ENCODE measurements around the gene SIK3.
"Not testable (repeated sequence)": the region's sequence is repeated elsewhere in the genome, so short reads cannot be mapped to it uniquely, and the experiment has no call there.

SIK3 gene

DNA sequence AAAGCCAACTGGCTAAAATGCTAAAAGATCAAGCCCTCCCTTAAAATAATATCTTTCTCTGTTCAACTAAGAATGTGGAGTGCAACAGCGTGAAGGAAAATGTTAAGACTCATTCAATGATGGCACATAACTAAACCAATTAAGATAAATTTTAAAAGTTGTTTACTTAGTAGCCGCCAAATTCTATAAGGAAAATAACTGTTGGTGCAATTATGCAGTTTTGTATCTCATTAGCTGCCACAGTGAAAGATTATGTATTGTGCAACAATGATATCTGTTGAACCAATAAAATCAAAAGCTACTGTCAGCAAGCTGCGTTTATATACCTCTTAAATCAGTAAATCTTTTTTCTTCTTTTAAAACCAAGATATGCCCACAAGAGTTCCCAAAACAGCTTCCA is 55.5 kb downstream of the SIK3 start:
- no peak for DNase-seq

DNA sequence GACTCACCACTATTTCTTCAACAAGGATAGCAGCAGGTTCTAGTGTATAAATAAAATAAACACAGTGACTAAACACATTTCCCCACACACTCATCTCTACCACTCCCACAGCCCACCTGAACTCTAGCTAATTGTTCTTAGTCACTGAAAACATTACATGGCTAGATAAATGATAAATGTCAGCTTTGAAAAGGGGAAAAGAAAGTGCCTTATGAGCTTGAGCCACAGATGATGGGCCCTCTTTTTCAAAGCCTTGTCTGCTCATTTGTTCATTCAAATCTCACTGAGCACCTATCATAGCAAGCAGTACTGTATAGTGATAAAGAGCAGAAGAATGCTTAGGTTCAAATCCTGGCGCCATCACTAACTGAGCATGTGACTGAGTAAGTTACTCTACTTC is 58.3 kb downstream of the SIK3 start:
- DNase-seq, result no peak

DNA sequence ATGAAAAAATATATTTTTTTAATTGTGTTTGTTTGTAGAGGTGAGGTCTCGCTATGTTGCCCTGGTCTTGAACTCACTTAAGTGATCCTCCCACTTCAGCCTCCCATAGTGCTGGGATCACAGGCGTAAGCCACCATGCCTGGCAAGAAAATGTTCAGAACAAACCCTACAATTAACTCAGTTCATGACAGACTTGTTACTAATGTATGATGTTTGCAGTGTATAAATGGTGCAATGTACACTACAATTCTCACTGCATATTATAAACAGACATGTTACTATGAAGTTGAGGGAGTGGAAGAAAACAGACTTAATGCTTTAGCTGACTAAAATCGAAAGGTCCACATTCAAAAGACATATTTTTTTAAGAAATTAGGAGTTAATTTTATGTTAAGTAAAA is 59.0 kb downstream of the SIK3 start:
- DNase-seq, result no peak

DNA sequence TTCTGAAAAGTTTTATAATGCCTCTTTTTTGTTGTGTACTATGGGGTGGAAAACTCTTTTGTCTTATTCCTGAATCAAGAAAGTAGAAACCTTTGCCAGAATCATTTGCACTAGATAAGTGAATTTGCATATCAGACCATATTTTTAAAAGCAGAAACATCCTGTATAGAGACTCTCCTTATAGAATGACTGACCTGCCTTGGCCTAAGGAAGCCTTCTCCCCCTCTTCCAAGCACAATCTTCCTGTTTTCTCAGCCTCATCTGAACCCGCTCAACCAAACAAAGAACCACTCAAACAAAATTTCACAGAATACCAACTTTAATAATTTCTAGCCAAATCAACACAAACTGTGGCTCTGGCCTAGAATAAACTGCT is 60.3 kb downstream of the SIK3 start:
- no peak for DNase-seq

DNA sequence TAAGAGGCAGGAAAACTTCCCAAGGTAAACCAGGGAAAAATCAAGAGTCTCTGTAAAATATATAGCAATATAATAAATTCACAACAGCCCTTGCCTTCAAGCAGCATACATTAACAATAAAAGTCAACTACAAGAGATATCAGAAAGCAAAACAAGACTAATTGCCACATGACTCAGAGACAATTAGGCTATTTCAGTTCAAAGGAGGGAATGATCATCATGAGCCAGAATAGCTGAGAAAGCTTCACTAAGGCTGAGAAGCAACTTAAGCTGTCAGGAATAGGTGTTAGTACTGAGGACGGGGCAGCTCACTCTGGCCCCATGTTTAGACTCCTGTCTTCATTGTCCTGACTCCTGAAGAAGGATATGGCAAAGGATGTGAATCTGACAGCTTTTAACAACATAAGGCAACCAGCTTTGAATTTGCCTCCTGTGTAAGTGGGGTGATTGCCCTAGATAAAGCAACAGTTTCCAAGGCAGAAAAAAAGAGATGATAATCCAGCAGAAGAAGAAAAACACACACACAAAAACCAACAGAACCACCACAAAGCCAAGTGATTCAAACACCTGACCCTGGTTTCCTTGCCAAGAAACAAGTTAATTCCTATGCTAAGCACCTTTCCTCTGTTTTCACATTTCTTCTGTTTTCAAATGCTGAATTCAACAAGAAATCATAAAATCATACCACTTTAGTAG is 60.8 kb downstream of the SIK3 start:
- peak; percentile 28 for DNase-seq

DNA sequence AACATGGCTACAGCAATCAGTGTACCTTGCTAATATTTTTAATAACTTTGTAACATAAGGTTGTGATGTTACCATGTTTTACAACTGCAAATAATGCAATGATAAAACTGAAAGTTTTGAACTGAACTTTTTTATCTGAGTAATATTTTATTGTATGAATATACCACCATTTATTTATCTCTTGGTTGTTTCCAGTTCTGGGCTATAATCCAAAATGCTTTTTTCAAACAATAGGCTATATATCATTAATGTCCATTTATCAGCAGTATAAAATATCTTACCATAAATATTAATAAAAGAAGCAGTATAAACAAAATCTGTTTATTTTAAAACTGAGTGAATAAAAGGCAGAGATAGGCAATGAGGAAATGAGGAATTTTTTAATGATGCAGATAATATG is 63.3 kb downstream of the SIK3 start:
- DNase-seq, result no peak

DNA sequence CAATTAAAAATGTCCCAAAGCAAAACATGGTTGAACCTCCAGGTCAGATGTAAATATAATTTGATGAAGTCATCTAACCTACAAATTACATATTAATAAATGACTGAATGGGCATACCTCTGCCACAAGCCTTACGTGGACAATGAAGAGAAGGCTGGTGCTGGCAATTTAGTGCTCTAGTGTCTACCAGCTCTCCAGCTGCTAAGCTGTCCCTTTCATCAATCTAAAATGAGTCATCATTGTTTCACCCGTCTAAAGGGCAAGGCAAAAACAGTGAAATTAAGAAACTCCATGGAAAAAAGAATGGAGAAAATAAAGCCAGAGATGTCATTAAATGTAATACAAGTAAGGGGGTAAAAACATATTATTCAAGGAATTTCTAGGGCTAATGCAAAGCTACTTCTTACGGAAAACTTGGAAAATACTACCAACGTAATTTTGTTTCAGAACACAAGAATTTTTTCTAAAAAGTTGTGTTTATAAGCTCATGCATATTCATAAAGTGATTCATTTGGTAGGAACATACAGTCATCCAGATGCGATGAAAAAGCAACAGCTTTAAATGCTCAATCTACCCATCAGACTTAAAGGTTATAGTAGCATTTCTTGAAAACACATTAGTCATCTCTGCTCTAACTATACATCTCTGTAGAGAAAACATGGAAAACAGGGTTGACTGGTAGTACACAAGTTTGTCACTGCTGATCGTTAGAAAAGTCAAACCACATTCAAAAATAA is 71.5 kb downstream of the SIK3 start:
- DNase-seq, result no peak

DNA sequence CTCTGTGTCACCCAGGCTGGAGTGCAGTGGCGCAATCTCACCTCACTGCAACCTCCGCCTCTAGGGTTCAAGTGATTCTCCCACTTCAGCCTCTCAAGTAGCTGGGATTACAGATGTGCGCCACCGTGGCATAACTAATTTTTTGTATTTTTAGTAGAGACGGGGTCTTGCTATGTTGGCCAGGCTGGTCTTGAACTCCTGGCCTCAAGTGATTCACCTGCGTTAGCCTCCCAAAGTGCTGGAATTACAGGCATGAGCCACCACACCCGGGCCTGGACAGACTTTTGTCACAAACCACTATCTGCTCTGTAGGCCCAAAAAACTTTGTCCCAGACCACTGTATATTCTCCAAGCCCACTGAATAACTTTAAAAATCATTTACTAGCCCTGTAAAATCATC is 74.5 kb downstream of the SIK3 start:
- not testable (repeated sequence) for DNase-seq

DNA sequence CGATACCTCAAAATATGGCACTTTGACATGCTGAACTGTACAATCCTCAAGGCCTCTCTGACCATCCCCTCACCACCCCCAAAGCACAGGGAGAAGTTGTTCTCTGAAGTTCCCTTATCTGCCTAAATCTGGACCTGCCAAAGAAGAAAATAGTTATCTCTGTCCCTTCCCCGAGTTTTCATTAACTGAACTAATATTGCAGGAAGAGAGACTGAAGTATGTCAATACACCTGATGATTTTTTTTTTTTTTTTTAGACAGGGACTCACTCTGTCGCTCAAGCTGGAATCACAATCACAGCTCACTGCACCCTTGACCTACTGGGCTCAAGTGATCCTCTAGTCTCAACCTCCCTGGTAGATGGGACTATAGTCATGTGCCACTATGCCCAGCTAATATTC is 75.0 kb downstream of the SIK3 start:
- DNase-seq, result no peak

DNA sequence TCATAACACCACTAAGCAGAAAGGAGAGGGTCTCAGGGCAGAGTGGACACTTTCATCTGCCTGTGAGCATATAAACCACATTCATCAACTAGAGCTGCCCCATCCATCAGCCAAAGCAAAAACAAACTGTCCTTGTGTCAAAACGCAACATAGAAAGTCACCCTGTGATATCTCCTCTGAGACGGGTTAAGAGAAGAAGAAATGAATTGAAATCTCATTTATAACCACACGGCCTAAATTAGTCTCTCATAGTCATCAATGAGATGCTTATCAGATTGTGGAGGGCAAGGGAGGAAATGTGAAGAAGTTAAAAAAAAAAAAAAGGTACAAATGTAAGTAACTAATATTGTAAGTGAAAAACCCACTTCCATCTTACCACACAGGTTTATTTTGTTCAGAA is 75.7 kb downstream of the SIK3 start:
- peak; percentile 62 for DNase-seq

DNA sequence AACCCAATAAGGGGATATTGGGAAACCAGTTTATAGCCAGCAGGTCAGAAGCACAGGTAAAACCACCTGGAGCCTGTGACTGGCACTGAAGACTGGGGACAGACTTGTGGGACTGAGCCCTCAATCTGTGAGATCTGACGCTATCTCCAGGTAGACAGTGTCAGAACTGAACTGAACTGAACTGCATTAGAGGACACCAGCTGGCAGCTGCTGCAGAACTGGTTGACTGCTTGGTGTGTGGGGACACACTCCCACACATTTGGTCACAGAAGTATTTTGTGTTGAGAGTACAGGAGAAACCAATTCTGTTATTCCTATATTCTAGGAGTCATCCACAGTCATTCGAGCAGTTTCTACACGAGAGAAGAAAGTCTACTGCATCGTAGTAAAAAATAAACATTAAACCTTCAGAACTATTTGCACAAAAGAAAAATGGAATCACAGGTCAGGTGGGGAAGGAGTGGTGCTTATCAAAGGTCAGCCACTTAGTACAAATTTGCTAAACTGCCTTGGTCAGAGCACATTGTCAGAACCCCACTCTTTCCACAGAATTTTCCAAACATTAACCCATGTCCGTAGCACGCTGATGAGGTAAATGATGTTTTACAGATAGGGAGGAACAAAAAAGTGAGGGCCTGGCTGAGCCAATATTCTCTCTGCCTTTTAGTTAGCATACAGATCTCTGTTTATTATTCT is 77.2 kb downstream of the SIK3 start:
- no peak for DNase-seq

DNA sequence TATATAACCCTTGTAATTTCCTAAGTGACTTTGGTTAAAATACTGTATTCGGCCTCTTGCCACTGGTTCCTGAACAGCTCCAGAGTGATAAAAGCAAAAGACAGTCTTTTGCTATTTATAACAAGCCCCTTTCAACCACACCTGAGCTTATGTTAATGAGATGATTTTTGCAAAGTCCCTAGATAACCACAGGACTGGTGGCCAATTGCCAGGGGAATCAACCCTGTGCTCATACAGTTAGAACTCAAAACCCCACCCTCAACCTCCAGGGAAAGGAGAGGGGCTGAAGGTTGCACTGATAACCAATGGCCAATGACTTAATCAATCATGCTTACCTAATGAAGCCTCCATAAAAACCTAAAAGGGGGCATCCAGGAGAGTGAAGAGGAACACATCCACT is 77.9 kb downstream of the SIK3 start:
- DNase-seq, result no peak

DNA sequence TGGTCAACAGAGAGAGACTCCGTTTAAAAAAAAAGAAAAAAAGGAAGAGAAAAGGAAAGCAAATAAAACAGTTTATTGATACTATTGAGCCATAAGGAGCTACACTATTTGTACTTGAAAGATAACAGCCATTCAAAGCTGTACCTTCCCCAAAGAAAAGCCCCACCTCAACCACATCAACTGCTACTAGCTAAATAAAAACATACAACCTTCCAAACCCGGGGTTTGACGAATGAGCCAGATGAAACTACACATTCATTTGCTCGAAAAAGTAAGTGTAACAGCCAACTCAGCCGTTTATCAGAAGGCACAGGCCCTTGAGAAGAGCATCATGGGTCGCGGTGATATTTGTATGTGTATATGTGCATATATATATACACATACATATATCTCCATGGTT is 78.4 kb downstream of the SIK3 start:
- DNase-seq, result no peak

DNA sequence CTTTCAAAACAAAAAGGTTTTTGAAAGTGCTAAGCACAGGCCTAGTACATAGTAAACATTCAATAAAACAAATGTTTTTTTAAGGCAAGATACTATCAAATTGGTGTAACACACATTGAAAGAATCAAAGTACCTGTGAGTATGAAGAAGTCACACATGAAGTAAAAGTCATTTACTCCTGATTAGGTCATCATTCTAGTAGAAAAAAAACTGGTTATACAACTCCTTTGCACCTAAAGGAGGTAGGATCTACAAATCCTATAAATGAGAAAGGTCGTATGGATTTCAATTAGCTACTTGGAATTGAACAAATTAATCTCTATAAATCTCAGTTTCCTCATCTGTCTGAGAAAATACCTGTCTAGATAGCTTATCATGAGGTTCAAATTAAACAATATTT is 80.8 kb downstream of the SIK3 start:
- DNase-seq, result no peak

DNA sequence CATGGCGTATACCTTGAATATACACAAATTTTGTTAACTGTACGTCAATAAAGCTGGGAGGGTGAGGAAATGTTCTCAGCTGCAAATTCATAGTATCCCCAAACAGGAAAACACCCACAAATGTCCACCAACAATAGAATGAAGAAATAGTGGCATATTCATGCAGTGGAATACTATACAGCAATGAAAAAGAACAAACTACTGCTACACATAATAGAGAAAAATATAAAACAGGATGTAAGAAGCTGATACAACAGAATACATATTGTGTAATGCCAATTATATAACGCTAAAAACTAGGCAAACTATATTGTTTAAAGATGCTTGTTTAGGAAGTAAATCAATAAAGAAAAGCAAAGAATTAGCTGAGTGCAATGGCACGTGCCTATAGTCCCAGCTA is 81.5 kb downstream of the SIK3 start:
- no peak for DNase-seq

DNA sequence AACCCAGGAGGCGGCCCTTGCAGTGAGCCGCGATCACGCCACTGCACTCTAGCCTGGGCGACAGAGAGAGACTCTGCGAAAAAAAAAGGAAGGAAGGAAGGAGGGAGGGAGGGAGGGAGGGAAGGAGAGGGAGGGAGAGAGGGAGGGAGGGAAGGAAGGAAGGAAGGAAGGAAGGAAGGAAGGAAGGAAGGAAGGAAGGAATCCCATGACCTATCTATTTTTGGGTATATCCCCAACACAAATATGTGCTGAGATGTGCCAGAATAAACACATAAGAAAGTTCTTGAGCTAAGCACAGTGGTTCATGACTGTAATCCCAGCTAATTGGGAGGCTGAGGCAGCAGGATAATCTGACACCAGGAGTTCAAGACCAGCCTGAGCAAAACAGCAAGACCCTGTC is 82.0 kb downstream of the SIK3 start:
- DNase-seq, result no peak

DNA sequence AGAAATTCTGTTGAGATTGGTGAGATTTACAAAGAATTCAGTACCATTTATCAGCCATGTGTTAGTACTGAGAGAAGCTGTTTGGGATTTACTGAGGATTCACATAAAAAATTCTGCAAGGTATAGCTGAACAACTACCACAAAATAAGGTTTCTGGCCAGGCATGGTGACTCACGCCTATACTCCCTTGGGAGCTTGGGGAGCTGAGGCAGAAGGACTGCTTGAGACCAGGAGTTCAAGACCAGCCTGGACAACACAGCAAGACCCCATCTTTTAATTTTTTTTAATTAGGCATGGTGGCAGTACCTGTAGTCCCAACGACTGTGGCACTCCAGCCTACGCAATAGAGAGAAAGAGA is 86.7 kb downstream of the SIK3 start:
- no peak for DNase-seq

DNA sequence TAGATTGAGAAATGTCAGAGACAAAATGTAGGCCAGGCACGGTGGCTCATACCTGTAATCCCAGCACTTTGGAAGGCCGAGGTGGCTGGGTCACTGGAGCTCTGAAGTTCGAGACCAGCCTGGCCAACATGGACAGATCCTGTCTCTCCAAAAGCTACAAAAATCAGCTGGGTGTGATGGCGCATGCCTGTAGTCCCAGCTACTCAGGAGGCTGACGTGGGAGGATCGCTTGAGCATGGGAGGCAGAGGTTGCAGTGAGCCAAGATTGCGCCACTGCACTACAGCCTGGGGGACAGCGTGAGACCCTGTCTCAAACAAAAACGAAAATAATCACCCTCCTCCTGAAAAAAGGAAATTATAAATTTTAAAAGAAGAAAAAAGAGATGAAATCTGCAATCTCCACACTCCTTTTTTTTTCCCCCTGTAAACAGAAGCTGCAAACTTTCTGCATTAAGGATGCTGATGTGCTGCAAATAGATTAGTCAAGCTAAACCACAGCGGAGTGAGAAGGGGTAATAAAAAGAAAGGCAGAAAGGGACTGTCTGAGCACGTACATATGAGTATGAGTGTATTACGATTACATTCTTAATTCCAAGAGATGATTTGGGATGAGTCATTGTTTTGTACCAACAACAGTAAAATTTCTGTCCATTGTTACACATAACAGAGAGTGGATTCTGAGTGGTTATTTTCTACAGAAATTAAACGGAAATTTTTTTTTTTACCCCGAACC is 87.3 kb downstream of the SIK3 start:
- no peak for DNase-seq

DNA sequence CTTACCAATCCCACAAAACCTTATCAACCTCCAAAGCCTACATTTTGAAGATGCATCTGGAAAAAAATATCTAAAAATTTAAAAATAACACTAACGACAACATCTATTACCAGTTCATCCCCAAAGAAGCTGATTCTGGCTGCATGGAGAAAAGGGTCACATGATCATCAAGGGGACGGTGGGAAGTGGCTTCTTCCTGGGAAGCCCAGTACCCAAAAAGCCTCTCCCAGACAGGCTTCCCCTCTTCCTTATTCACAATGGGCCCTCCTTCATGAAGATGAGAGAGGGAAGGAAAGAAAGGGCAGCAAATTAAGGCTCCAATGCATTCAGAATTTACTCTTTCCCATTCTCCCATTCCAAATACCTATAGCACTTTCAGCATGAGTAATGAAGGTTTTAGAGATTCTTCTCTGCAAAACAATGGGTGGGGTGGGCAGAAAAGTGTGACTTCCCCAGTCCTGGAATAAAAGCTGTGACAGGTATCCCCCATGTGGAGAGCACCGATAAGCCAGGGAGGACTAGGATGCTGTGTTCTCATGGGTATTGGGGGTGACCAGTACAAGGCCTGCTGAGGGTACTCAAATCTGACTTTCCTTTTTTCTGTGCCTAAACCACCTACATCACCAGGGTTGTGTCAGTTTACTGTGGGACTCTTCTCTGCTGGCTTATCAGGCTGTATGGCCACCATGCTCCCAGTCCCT is 88.2 kb downstream of the SIK3 start:
- DNase-seq, result no peak

DNA sequence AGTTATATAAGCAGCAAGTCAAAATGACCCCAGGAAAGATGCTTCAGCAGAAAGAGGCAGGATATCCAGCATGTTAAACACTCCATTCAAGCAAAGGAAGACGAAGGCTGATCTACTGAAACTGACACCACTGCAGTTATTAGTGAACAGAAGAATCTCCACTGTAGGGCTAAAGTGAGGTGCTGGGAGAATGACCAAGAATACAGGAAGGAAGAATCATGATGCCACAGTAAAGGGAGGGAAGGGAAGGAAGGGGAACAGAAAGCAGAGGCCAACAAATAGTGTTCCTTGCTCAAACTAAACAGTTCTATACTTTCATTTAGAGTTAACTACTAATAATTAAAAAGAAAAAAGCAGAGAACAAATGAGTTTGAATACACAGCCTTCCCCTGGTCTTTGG is 92.5 kb downstream of the SIK3 start:
- DNase-seq, result no peak

DNA sequence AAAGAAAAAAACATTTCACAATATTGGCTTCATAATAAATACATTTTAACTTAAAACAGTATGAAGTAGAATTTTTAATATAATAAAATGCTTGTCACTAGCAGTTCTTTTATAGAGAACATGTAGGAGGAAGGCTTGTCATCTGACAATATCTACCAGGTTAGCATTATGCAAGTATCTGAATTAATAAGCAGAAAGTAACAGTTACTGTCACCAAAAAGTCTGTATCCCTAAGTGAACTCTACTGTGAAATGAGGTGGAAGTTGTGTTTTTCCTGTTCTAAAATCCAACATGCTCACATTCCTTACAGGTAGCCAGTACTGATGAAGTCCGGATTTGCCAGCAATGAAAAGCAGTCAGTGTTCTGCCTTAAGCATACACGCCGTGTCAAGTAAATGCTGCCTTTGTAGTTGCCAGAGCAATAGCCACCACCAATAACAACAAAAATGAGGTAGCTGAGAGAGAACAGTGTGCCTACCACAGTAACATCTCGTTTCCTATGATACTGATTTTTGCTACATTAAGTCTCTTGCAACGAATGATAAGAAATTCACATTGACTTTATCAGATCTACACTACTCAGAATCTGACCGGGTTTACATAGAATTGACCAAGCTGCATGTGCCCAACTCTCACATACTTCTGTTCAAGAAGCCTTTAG is 95.5 kb downstream of the SIK3 start:
- peak; percentile 38 for DNase-seq

DNA sequence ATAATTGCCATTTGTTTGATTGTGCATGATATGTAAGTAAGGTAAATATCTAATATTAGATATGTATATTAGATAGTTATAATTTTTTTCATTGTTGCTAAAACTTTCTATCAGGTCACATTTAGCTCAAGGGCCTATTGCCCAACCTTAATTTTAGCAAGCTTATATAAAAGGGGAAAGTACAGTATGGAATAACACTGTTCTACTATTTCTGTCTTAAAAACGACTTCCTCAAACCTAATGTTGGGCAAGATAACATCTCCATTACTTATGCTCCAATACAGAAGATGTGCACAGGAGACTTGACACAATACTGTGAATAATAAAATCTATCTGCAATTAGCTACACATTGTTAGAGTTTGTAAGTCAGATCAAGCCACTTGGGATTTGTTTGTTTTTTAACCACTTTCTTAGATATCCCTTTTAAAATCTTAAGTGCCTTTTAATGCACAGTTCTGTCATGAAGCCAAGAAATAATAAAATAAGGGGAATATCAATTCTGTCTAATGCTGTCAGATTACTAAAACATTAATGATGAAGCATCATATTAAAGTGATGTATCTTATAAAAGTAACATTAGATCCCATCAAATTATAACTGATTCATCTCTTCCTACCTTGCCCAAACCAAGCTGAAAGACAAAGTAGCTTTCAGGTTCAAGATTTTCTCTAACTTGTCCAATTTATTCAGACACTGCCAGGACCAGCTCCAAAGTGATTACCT is 98.1 kb downstream of the SIK3 start:
- no peak for DNase-seq

Measured in CD4-positive, alpha-beta T cell treated with Interleukin-10 for 1 hour (primary cell).